HS-27A (cell line): ENCODE measurements around the gene GPR171.
"Not testable (repeated sequence)": the region's sequence is repeated elsewhere in the genome, so short reads cannot be mapped to it uniquely, and the experiment has no call there.

Source experiments
- DNase-seq: peaks from one replicate; pipeline ENCODE4 v3.0.0-alpha.2; 2012; ENCODE audit warnings: low read depth, missing footprints

GPR171 gene

GRCh38 chr3:151175952-151176351 lies 27.1 kb downstream of the GPR171 start:
- DNase-seq, result no peak

GRCh38 chr3:151174351-151174750 lies 28.7 kb downstream of the GPR171 start:
- no peak for DNase-seq

- DNase-seq, result no peak
Observed at GRCh38 chr3:151171145-151171757, 31.8 kb downstream of the GPR171 start.

GRCh38 chr3:151169948-151170679 lies 32.9 kb downstream of the GPR171 start:
- not testable (repeated sequence) for DNase-seq

GRCh38 chr3:151169262-151169947 lies 33.6 kb downstream of the GPR171 start:
- no peak for DNase-seq

GRCh38 chr3:151168269-151169094 lies 34.5 kb downstream of the GPR171 start:
- peak; percentile 14 for DNase-seq

- DNase-seq, result no peak
Observed at GRCh38 chr3:151166161-151166560, 36.9 kb downstream of the GPR171 start.

- DNase-seq, result no peak
Observed at GRCh38 chr3:151165226-151165625, 37.8 kb downstream of the GPR171 start.

- no peak for DNase-seq
Observed at GRCh38 chr3:151159806-151160205, 43.2 kb downstream of the GPR171 start.

GRCh38 chr3:151156618-151157216 lies 46.3 kb downstream of the GPR171 start:
- peak; percentile 9 for DNase-seq

- no peak for DNase-seq
Observed at GRCh38 chr3:151155409-151156128, 47.4 kb downstream of the GPR171 start.

GRCh38 chr3:151154566-151154965 lies 48.5 kb downstream of the GPR171 start:
- no peak for DNase-seq

GRCh38 chr3:151152455-151153079 lies 50.4 kb downstream of the GPR171 start:
- no peak for DNase-seq
